Umbilical cord (tissue), 2 donors: ENCODE results near the gene LINGO1. TPM values are rescaled to one million over a fixed set of nuclear protein-coding genes. Genes with fewer than 3 reads are reported as not detected.

ENCODE experiments used
- DNase-seq: peaks from one replicate; pipeline ENCODE4 v3.0.0-alpha.2; 2015; ENCODE audit warnings: low spot score
- total RNA-seq: library from RNA; depleted of rRNA; stranded (reverse); fragments of >200 nt; gene quantifications from one replicate; pipeline ENCODE4 v1.2.3, GENCODE V29; 2014; ENCODE audit warnings: low replicate concordance; ENCODE audit not compliant: insufficient read depth

Gene LINGO1
- total RNA-seq, 1 donor from 2014 or later, result 14.2 TPM

DNA sequence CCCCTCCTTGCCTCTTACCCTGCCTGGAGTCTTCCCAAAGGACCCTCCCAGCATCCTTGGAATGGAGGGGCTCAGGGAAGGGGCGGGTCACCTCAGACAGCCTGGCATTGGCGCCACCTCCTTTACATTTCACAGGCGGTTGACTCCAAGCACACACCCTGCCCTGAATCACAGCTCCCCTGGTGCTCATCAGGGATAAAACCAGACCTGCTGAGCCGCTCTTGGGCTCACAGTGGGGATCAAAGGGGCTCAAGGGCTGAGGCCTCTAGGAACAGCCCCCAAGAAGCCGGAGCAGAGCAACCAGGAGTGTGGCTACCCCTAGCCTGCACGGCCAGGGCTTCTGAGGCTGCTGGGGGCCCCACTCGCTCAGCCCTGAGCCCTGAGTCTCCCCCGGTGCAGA is 16.6 kb downstream of the LINGO1 start:
- peak; percentile 31 for DNase-seq

DNA sequence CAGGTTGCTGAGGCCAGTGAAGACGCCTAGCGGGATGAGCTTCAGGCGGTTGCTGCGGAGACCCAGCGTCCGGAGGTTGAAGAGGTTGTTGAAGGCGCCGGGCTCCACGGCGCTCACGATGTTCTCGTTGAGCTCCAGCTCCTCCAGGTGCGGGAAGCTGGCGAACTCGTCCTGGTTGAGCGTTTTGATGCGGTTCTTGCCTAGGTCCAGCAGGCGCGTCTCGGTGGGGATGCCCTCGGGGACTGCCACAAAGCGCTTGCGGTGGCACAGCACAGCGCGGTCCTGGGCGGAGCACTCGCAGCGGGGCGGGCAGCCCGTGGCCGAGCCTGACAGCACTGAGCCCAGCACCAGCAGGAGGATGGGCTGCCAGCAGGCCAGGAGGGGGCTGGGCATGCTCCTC is 17.2 kb downstream of the LINGO1 start:
- DNase-seq, result no peak

DNA sequence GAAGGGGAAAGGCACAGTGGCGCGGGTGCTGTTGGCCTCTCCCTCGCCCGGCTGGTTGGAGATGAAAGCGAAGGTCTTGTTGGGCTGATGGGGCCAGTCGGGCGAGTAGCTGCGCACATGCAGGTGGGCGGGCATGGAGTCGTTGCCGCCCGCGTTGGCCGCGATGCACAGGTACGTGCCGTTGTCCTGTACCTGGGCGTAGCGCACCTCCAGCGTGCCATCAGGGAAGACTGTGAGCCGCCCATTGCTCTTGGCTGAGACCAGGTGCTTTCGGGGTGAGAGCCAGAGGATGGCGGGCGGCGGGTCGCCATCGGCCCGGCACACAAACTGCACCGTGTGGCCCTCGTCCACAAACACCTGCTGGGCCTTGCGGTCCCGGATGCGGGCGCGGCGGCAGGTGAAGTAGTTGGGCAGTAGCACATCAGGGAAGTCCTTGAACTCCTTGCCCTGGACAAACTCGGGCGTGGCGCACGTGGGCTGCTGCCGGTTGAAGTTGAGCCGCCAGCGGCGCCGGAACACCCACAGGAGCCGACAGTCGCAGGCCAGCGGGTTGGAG is 18.4 kb downstream of the LINGO1 start:
- DNase-seq, result no peak

DNA sequence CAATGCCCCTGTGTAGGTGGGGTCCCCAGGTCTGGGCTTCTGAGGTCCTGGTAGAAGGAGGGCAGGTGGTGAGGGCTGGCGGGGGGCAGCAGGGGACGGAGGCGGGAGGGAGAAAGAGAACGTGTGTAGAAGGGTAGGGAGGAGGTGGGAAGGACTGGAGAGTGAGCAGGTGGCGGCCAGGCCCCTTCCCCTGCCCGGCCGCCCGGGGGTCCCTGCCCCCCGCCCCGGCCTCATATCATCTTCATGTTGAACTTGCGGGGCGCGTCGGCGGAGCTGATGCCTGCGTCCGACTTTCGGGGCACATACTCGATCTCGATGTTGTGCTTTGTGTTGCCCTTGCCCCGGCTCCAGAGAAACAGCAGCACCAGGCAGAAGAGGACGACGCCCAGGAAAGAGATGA is 18.9 kb downstream of the LINGO1 start:
- DNase-seq, result no peak

DNA sequence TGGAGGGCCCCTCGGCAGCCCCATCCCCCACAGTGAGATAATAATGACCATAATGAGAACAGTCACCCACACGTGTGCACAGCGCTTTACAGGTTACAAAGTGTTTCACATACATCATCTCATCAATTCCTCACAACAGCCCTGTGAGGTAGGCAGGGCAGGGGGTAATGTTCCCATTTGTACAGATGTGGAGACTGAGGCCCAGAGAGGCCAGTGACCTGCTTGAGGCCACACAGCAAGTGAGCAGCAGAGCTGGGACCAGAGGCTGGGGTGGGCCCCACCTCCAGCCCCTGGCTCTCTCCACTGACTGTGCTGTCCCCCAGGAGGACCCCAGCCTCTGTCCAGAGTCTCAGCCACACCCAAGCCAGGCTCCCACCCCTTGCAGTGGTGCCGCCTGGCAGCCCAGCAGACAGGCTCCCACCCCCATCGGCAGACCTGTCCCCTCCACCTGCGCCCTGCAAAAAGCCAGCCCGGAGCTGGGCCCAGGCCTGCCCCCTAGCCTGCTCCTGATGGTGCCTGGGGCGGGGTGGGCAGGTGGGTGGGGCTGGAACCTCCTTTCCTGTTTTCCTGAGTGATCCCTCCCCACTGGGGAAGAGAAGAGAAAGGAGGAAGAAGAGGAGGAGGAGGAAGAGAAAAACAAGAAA is 19.6 kb downstream of the LINGO1 start:
- DNase-seq, result no peak

DNA sequence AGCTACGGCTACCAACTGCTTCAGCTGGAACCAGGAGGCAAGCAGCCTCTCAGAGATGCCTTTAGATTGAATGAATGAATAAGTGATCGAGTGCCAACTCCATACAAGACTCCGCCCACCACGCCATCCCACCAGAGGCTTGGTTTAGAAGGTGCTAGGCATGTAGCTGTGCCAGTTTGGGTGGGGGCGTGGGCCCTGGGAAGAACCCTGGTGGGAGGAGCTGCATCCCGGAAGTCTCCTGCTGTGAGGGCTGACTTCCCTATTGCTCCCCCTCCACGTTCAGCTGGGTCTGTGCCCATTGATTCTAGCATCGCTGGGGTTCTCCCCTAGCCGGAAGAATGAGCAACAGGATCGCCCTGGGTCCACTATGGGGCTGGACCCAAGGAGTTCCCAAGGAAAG is 20.9 kb downstream of the LINGO1 start:
- no peak for DNase-seq

DNA sequence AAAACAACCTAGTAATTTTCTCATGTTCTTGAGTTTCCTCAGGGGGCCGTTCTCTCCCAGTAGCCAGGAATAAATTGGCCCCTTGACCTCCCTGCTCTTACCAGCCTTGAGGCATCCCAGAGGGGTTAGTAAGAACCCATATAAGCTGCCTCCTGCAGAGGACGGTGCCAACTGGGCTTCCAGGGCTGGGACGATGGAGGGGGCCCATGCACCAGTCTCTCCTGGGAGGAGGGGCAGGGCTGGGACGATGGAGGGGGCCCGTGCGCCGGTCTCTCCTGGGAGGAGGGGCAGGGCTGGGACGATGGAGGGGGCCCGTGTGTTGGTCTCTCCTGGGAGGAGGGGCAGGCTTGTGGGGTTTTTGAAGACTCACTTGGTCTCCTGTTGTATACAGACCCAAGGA is 22.0 kb downstream of the LINGO1 start:
- no peak for DNase-seq

DNA sequence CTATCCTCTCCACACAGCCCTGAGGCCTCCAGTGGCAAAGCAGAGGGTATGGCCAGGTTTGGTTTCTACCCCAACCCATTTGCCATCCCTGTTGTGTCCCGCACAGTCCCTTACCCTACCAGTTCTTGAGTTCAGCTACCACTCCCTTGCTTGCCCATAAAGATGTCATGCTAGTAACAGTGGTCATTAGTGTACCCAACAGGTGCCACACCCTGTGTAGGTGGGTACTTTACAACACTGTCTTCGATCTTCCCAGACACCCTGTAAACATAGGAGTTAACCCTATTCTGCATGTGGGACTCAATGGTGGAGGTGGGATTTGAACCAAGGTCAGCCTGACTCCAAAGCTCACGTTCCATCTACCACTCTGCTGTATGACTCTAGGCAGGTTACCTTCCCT is 23.2 kb downstream of the LINGO1 start:
- no peak for DNase-seq

DNA sequence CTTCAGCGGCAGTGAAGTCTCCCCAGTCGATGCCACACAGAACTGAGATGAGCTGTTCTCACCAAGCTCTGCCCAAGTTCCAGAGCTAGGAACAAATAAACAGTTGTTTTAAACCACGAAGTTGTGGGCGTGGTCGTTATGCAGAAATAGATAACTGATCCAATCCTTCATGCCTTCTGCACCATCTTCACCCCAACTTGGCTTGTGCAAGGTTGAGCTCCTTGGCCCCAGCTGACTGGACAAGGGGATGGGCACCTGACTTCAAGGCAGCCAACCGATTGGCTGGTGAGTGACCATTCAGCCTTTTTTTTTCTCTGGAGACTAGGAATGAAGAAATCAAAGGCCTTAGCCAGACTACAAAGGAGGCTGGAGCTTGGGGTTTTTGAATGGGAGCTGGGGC is 23.9 kb downstream of the LINGO1 start:
- DNase-seq, result no peak

DNA sequence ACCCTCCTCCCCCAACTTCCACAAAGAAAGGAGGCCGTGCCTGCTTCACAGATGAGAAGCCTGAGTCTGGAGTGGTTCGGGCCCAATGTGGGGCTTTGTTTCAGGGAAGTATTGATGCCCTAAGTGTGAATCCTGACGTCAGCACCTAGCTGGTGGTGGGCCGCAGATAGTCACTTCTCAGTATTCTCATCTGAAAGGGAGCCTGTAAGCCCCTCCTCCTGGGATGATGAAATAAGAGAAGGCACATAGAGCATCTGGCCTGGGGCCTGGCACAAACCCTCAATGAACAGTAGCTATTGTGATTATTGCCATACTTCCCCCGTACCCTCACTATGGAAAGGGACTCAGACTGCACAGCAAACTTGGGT is 24.8 kb downstream of the LINGO1 start:
- peak; percentile 24 for DNase-seq

DNA sequence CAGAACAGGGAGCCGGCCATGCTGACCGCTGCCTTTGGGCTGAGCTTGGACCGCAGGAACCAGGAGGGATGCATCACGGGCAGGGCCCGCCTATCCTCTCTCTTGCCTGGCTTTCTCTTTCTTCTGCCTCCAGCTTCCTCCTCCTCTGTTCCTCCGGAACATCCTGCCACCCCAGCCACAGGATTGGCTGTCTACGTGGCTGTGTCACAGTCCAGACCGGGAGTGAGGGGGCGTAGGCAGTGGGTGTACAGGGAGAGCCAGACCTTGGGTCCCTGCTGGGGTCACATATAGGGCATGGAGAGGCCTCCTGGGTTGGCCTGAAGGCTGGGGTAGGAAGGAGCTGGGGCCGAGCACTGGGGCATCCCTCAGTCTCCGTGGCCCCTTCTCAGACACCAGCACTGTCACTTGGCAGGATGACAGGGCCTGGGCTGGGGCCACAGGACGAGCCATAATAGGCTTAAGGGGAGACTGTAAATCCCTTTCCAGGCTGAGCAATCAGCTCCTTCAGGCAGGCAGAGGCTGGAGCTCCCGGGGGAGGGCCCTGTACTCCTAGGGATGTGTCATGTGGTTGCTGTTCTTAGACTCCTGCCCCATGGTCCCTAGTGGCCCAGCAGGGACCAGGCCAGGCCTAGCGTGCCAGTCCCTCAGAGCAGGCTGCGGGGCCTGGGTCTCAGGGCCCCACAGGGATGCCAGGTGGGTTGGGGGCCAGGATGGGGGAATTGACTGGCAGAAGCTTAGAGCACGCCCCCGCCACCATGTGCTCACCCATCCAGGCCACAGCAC is 25.4 kb downstream of the LINGO1 start:
- peak; percentile 89 for DNase-seq

DNA sequence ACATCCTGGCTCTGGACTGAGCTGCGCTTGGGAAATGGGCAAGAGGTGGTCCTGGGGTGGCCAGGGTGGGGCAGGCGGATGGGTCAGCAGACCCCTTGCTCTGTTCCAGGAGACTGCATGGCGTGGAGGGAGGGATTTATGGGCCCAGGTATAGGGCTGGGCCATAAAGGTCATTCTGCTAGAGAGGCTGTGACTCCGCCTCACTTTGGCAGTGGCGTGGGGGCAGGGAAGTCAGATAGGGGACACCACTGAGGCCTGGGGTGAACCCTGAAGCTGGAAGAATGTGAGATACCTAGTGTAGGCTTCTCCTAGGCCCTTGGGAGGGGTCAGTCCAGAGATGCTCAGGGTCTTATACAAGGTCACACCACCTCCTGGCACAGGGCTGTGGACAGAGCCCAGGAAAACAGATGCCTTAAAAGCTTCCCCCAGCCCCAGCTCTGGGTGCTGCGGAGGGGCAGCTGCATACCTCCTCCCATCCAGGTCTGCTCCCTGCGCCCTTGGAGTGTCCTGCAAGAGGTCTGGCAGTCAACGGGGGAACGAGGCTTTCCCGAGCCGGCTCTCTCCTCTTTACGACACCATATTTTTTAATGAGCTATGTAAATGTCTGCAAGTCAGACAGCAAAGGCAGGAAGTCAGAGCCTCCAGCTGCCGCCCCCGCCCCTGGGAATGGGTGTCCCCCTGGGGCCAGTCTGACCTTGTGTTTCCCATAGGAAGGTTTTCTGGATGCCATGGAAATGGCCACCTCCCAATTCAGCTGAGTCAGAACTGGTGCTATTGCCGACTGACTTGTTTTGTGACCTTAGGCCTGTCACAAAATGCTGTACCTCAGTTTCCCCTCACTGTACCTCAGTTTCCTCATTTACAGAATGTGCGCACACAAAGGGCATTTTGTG is 26.3 kb downstream of the LINGO1 start:
- DNase-seq, result peak; percentile 64

DNA sequence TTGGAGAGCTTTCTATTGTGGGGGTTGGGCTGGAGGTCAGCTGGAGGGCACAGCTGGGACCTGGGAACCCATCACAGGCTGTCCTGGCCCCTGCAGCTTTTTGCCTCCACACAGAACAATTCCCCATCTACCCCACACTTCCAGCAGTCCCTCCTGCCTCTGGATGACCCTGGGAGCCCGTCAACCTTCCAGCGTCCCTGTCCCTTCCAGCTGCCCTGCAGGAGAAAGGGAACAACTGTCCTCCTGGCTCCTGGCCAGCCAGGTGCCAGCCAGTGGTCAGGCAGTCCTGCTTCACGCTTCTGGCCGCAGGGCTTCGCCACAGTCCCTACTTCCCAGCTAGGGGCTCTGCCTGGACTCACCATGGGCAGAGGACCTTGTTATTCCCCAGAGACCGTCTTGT is 27.2 kb downstream of the LINGO1 start:
- no peak for DNase-seq

DNA sequence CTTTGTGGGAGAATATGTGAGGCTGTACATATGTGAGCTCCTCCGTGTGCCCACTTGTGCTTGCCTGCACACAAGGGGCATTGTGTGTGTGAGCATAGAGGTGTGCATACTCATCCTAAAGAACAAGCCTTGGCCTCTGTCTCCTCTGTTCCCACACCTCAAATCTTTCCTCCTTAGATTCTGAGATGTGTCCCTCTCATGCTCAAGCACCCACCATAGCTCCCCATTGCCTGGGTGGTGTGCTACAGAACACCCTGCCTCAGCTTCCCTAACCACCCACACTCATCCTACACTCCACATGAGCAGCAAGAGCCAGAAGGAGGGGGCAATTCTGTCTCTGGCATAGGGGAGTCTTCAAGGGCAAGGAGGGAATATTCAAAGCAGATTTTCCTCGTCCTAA is 27.7 kb downstream of the LINGO1 start:
- no peak for DNase-seq

DNA sequence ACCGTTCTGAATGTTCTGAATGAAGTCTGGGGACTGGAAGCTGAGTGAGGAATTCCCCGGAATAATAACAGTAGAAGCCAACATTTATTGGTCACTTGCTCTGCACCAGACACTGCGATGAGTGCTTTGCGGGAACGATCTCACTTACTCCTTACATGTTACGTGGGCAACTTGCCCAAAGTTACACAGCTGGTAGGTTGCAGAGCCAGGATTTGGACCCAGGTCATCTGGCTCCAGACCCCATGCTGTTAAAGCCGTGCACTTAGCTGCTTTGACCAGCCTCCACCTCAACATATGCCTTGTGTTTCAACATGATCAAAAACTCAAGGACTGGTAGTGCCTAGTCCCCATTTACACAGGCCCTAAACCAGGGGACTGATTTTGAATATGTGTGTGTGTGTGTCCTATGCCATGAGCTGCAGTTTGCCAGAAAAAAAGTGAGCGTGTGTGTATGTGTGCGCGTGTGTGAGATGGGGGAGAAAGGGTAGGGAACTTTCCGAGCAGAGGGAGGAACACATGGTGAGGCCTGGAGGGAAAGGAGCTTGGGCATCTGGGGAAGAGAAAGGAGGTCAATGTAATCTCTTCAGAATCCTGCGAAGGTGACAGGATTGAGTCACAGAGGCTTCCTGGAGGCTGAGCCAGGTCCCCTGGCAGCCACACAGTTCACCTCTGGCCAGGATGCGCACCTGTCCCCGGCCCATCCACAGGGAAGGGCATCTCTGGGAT is 28.9 kb downstream of the LINGO1 start:
- peak; percentile 54 for DNase-seq

DNA sequence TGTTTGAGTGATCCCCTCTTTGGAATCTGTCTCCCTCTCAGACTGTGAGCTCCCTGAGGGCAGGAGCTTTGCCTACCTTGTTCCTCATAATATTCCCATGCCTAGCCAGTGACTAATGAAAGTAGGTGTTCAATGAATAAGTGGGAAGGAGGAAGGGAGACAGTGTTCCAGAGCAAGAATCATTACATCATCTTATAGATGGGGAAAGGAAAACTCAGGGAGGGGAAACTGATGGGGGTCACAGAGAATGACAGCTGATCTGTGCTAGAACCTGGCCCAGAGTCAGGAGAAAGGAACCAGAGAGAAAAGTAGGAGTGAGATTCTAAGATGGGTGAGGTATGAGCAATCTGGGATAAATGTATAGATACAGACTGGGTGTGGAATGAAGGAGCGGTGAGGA is 29.9 kb downstream of the LINGO1 start:
- DNase-seq, result no peak

DNA sequence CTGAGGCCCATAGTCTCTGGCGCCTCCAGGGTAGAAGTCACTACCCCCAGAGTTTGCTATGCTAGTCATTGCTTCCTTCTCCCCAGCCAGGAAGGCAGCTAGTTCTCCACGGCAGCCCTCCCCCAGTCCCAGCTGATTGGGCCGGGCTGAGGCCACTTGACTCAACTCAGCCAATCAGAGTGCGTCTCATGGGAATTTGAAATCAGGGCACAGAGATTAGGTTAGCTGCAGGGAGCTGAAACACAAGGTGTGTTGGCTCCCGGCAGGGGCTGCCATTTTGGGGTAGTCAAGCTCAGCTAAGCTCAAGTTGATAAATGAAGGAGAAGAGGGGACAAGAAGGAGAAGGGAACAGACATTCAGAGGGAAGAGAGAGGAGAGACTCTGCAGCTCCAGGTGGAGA is 32.8 kb downstream of the LINGO1 start:
- DNase-seq, result peak; percentile 76

DNA sequence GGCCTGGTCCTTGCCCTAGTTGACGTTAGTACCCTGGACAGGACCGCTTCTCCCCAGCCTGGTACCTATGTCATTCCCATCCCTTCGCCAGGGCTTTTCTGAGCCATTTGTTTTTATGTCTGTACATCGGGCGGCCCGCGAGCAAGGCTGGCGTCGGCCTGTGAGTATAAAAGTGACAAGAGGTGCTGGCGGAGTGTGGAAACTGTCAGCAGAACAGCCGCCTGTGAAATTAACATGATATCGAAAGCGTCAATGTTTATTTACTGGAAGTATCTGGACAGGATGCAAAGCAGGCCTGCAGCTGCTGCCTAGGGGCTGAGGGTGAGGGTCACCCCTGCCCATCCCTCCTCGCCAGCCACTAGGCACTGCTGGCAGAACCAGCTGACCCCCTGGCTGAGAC is 33.4 kb downstream of the LINGO1 start:
- DNase-seq, result no peak

DNA sequence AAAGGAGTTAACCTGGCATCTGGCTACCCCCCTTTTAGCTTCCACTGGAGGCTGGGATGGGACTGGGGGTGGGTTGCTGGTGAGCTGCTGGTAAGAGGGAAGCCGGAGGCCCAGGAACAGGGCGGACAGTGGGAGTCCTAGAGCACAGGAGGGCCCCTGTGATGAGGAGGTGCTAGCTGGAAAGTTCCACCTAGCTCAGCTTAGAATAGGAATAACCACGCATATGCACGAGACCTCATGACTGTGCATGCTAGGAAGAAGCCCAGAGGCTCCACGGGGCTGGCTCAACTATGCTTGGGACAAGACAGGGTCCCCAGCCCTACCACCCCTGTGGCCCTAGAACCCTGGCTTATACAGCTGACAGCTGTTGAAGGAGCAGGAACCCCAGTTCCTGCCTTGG is 34.1 kb downstream of the LINGO1 start:
- DNase-seq, result no peak

DNA sequence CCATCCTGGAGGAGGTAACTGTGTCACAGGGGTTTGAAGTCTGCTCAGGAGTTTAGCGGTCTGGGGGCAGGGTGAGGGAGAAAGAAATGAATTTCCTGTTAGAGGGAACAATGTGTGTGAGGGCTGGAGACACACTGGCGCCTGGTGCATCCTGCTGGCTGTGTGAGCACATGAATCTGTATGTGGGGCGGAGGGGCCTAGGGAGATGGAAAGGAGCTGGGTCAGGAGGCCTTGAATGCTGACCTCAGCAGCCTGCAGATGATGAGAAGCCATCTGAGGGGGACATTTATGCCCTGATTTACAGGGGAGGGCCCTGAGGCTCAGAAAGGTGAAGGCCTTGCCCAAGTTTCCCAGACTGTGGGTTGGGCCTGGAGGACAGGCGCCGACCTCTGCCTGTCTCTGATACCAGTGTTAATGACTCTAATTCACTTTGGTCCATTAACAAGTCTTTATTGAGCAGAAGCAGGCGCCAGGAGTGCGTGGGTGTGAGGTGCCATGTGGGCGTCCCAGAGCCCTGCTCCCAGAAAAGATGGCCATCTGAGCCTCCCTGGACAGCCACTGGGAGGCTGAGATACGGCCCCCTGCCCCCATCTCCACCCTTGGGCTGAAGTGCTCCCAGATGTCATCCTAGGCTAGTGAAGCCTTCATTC is 34.8 kb downstream of the LINGO1 start:
- DNase-seq, result no peak
